Measurements from ENCODE around the gene VOPP1.
"Not testable (repeated sequence)": the region's sequence is repeated elsewhere in the genome, so short reads cannot be mapped to it uniquely, and the experiment has no call there.

Gene VOPP1

DNA sequence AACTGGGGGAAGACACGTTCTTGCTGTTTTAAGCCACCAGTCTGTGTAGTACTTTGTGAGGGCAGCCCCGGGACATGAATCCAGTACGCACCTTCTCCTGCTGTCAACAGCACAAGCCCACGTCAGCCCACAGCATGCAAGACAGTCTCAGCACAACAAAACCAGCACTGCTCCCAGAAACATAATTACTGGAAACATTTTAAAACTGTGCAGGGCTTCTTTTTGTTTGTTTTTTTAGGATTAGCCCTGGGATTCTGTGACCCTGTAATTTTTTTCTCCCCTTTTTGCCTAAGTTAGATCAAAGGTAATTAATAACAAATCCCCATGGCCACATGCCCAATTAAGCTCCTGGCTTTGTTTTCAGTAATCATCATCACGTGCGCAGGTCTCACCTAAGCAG is 87.5 kb downstream of the VOPP1 start:
- no peak for FAIRE-seq

DNA sequence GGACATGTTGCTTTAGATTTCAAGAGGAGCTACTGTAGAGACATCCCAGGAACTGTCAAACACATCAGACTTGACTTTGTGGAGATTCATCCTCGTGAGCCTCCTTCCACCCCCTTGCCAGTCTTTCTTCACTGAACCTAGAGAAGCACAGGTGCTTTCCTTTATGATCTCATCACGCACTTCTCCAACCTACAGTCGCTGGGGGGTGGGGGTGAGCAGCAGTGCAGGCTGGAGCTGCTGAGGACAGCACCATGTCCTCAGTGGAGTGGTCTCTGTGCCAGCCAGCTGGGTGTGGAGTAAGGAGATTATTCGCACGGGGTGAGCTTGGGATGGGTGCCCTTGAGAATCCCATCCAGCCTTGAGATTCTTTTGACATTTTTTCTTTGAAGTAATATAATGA is 88.1 kb downstream of the VOPP1 start:
- FAIRE-seq = no peak

DNA sequence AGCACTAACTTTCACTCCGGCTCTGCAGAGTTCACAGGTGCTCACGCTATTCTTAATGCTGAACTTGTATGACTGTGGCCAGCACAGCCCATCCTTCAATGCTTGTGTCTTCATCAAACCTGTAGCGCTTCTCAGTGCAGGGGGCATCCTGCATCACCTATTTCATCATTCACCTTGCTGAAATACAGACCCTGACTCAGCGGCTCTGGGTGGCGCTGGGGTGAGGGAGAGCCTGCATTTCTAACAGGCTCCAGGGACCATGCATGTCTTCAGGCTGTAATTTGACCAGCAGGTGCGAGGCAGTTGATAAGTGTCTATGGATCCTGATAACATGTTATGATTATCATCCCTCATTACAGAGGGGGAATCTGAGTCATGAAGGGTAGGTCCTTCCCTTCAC is 89.3 kb downstream of the VOPP1 start:
- no peak for FAIRE-seq

- no peak for FAIRE-seq
These were observed 91.1 kb downstream of the VOPP1 start for GRCh38 chr7:55481155-55481554.

GRCh38 chr7:55478700-55479099 is 93.6 kb downstream of the VOPP1 start:
- FAIRE-seq = no peak

DNA sequence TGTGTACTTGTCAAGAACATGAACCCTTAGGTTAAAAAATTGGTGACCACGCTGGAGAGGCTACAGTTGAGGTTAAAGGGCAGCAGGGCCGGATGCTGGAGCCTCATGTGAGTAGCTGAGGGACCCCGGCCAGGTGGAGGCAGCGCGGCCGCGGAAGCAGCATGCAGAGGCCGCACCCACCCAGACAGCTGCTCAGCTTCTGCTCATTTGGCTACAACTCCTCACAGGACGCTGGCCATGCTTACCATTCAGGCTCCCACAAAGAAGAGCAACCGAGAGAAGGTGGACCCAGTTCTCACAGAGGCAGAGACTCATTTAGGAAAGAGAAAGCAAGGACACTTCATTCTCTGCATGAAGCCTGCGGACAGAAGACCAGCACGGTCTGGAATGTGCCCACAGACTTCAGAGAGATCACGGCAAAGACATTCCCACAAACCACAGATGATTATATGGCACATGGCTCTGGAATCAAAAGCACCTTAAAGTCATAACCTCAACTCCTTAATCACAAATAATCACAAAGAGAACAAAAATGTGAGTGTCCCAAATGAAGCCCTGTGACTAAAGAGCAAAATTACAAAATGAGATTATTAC is 94.4 kb downstream of the VOPP1 start:
- FAIRE-seq = no peak

DNA sequence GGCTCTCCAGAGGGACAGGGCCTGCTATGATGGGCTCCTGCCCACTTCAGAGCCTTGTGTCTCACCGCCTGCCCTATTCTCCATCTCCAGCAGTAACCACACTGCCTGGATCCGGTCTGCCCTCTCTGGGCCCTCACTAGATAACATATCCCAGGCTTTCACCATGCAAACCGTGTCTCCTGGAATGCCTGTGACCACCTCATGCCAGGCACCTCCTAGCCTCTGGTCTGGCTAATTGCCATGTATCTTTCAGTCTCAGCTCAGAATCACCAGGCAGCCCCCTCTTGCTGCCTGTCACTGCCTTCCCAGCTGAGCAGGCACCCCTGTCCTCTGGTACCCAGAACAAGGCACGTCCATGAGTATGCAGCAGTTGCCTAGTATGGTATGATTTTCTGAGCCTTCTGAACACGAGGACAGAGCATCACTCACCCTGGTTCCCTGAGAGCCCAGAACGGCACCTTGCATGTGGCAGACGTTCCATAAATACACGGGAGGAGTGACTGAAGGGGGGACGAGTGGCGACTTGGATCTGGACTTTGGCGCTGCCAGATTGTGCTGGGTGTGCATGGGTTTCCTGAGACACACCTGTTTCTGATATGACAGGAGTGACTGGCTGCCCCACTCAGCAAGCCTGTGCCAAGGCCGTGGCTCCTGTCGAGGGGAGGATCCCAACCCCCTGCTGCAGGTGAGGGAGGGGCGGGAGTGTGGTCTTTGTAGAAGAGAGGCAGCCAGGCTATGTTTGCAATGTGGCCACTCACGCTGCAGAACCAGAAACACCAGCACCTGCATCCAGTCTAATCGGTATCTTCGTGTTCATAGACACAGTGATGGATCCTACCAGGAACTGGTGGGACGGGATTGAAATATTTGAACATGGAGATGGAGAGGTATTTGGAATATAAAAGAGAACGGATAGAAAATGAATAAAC is 95.2 kb downstream of the VOPP1 start:
- no peak for FAIRE-seq

GRCh38 chr7:55475855-55476803 is 96.2 kb downstream of the VOPP1 start:
- FAIRE-seq = no peak

DNA sequence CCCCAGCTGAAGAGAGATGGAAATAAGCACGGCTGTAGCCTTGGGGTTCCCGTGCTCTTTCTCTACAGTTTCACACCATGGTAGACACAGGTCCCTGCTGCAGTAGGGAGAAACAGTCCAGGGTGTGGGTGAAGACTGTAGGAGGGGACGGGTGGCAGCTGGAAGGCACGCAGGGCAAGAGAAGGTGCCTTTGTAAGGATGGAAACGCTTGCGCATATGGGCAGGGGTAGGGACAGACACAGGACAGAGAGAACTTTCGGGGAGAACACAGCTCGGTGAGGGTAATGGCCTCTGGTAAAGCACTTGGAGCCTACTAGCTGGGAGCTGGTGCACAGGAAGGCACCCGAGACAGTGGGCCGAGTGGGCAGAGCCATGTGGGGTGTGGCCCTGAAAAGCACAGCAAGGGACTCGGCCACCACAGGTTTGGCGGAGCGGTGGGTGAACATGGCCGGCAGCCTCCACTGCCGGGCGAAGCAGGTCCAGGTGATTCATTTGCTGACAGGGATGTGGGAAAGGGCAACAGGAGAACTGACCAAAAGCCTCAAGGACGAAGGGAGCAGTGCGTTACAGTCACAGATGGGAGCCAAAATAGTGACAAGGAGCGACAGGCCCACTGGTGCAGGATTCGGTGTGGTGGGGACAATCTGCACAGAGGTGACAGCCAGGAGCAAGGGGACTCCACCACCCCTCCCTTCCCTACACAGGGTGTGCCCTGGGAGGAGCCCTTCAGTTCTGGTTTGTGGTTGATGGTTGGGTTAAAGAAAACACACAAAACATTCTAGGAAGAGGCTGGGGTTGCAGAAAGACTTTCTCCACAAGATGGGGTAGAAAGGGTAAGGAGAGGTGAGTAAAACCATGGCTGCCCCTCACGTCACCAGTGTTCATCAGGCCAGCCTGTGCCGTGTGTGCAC is 97.1 kb downstream of the VOPP1 start:
- FAIRE-seq = no peak

DNA sequence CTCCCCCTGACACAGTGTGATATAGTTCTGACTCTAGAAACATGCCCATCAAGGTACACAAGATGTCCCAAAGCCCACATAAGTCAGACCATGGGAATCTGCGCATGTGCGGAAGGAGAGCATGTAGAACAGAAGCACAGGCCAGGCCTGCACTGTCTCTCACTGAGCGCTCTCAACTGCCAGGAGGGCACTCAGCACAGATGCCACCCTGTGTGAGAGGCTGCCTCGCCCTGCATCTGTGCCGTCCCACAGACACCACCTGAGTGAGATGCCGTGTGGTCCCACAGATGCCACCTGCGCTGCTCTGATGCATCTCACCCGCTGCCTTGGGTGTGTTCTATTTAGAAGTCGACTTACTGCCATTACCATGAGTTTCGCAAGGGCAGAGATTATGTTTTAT is 98.4 kb downstream of the VOPP1 start:
- no peak for FAIRE-seq

DNA sequence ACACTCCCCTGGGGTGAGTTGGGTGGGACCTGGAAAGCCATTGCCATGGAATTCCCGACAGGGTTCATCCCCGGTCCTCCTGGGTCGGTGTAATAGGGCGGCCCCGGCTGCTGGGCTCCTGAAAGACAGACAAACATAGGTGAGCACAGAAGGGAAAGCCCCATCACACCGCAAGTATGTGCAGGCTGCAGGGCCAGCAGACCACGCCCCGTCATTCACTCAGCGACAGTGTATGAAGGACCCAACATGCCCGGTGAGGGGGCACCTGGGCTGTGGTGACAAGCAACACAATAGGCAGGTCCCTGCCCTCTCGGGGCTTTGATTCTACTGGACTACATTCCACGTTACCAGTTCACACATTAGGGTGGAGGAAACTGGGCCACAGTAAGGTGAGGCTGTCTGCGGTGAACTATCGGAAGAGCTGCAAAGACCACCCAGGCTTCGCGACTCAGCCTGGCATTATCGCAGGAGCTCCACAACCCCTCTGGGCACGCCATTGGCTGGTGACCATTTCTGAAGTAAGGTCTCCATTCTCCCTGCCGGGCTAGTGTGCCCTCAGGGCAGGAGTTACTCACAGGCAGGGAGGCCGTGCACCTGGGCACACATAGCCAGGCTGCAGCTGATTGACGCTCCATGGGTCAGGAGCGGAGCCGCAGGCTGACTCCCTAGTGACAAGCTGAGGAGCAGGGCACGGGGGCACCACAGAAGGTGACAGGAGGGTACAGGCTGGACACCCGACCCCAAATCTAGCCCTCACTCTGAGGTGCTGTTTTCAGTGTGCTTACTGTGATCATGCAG is 99.2 kb downstream of the VOPP1 start:
- FAIRE-seq = no peak

DNA sequence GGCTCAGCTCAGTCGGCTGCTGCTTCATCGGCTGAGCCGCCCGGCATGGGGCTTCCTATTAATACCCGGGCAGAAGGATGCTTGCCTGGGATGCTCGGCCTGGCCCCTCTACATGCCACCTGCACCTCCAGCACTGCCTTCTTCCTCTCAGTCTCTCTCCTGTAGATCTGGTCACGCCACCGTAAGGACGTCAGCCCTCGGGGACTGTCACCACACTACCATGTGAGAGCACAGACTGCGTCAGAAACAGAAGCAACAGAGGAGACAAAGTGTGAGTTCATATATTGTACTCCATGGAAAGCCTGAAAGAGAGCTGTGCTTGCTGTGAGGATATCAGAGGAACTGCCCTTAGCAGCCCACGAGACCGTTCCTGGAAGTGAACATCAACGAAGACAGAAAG is 99.9 kb downstream of the VOPP1 start:
- not testable (repeated sequence) for FAIRE-seq

DNA sequence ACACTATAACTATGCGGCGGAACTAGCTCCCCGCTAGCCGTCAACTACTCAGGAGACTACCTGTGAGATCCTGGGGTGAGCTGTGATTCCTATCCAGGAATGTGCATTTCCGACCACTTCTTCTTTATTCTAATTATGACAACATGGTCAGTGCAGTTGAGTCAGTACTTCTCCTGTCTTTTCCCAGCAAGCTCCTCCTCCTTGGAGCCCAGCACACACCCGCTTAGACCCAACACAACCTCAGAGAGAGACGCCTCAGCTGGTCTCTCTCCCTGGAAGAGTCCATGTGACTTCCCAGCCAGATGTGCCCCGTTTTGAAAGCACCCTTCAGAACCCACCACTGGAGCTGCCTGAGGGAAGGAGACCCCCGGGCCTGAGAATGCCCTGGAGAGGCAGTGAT is 100.7 kb downstream of the VOPP1 start:
- FAIRE-seq = not testable (repeated sequence)

DNA sequence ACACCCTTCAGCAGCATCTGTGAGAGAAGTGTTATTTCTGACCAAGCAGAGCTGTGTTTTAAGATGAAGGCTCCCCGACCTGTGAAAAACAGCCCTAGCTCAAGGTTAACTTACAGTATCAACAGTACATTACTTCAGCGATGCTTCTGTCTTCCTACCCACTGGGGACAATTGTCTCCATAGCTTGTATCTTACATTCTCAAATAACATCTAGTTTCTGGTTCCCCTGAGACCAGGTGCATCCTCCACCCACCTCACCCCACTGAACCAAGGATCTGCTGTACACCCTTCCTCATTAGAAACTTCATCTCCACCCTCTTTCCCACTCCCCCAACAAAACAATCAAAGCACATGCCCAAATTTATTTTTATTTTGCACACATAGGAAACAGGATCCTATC is 102.0 kb downstream of the VOPP1 start:
- FAIRE-seq = no peak

DNA sequence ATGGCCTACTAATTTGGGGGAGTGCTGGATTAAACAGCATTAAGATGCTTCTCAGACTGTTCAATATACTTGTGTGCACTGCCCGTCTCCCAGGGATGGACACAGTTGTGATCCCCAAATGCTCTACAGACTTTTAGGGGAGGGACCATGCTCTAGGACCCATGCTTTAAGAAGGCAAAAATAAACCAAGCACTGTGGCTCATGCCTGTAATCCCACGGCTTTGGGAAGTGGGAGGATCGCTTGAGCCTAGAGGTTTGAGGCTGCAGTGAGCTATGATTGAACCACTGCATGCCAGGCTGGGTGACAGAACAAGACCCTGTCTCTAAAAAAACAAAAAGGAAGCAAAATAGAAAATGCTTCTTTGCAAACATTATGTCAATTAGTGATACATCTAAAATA is 102.6 kb downstream of the VOPP1 start:
- no peak for FAIRE-seq

DNA sequence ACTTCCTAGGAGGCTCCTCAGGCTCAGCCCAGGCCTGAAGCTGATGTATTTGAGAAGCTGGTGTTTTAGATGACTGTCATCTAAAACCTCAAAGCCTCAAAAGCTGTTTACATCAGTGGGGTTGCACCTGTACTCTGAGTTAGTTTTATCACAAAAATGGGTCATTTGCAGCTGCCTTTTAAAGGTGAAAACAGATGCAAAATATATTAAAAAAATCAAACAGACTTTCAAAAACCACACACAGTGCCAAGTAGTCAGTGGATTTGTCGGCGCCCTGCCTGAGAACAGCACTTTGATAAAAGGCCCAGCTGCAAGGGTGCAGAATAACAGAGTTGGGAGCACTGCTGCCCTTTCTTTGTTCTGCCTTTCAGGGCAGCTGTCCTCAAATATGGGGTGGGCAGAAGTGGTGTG is 103.0 kb downstream of the VOPP1 start:
- no peak for FAIRE-seq

DNA sequence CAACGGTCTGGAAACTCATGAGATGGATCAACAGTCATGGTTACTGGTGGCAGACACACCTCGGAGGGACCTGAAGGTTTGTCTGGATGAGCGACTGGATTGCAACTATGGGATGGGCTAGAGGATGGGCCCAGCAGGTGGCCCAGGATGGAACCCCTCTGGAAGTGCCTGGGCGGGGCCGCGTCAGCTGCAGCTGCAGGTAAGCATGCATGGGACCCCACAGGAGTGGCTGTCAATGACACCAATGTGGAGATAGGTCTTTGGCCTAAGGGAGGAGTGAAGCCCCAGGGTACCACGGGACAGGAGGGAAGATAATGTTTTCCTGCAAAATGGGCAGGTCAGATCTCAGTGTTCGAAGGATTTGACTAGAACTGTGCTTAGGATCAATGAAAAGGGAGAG is 103.8 kb downstream of the VOPP1 start:
- FAIRE-seq = no peak

DNA sequence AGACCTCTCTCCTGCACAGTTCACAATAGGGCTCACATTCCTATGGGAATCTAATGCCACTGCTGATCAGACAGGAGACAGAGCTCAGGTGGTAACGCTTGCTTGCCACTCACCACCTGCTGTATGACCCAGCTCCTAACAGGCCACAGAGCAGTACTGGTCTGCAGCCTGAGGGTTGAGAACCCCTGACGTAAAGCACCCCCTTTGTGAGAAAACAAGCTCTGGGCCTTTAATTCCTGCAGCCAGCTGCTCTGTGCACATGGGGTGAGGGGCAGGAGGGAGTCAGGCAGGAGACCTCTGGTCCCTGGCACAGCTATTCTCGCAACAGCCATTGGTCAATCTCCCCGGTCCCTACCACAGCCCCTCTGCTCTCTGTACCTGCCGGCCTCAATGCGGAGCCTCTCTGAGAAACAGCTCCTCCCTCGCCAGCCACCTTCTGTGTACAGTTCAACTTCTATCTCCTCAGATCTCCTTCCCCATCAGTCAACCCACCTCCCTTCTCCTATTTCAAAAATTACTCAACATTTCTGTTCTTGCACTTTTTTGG is 105.2 kb downstream of the VOPP1 start:
- no peak for FAIRE-seq

DNA sequence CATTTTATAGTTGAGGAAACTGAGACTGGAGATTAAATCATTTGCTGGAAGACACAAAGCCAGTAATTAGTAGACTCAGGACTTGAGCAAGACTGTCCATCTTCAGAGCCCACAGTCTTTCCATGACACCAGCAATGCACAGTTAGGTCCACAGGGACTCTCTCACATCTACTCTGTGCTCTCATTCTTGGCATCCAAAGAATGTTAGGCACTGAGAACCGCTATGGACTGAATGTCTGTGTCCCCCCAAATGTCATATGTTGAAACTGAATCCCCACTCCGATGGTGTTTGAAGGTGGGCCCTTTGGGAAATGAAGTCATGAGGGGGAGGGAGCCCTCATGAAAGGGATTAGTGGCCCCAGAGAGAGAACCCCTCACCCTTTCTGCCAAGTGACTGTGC is 106.6 kb downstream of the VOPP1 start:
- FAIRE-seq = no peak

DNA sequence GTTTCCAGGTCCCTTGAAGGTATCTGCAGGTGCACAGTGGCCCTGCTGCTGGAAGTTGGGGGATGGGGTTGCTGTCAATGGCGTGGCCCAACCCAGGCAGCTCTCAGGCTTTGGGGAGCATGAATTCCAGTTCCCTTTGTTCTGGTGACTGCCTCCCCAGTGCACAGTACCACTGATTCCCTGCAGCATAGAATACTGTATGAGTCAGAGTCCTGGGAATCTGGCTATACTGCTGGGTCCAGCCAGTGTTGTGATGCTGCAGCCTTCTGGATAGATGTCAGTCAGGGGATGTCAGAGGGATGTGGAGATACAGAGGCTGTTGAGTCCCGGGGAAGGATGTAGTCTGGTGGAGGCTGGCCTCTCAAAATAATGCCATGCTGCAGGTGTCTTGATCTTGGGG is 107.9 kb downstream of the VOPP1 start:
- FAIRE-seq = no peak

- no peak for FAIRE-seq
These were observed 108.5 kb downstream of the VOPP1 start for GRCh38 chr7:55463686-55464262.
